Measurements from ENCODE around the gene MDH1B. TPM values are rescaled to one million over a fixed set of nuclear protein-coding genes. Genes with fewer than 3 reads are reported as not detected.

The MDH1B gene
- total RNA-seq, 2 experiments from 2014 or later, result 0.08 to 0.15 TPM

DNA sequence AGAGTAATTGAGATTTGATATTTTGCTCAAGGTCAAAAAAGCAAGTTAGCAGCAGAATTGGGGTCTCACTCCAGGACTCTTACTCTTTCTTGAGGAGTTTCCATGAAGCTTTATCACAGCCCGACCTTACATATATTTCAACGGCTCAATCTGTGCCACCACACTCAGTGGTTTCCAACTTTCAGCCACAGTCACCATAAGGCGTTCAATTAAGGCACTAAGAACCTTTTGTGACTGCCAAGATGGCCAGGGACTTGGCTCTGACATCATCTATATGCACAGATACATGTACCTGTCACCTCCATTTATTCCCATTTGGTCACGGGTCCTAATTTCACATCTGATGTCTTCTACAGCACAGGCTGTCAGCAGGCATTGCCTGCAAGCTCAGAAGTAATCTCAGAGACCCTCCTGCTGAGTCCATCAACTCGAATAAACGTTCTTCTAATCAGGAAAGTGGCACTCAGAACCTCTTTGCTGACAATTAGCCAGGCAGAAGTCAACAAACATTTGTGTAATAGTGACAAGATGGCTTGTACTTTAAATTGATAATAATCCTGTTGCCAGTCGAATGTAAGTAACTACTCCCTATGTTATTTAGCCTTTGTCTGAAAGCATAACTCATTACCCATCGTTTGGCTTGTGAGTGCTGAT is 63.0 kb downstream of the MDH1B start:
- Mint-ChIP-seq H3K27me3 (peaks cover 28% of the 10 kb centered on the region), H3K4me1 (no peaks in the 10 kb centered on the region), H3K4me3 (no peak overlapping the region), H3K27ac (no peak overlapping the region), H3K9me3 (no peaks in the 10 kb centered on the region), H3K36me3 (ENCODE audit: low read depth) (no peaks in the 10 kb centered on the region)
- ChIA-PET CTCF (no interaction called here), POLR2A (no interaction called here)
- no peak for DNase-seq

DNA sequence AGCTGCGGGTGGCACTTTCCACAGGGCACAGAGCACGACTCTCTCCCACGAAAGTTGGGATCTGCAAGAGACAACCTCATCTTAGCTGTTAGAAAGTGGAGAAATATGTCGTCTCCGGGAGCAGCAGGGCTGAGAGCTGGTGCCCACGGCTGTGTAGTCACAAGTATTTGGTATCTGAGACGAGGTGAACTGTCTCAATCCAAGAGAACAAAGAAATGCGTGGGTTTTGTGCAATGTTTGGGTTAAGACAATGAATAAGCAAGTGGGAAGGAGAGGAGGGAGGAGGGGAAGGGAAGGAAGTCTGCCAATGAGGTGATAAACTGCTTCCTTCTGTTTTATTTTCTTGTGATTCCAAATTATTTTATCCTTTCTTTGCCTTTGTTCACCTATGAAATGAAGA is 65.0 kb downstream of the MDH1B start:
- Mint-ChIP-seq H3K9me3 (no peaks in the 10 kb centered on the region), H3K4me1 (no peaks in the 10 kb centered on the region), H3K36me3 (ENCODE audit: low read depth) (no peaks in the 10 kb centered on the region), H3K27me3 (peaks cover 30% of the 10 kb centered on the region), H3K27ac (no peak overlapping the region), H3K4me3 (no peak overlapping the region)
- CTCF ChIA-PET, result no interaction called here
- POLR2A ChIA-PET, result no interaction called here
- DNase-seq, result no peak

DNA sequence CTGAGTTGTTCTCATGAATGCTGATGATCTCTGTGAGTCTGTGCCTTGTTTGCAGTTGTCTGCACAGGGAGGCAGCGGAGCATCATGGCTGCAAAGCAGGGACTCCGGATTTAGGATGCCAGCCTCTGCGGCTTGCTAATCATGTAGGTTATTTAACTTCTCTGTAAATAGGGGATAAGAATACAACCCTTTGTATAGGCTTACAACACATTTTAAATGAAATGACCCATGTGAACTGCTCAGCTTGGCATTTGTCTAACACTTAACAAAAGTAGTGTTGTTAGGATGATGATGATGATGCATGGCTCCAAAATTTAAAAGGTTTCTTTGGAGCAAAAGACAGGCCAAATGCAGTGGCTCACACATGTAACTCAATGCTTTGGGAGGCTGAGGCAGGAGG is 66.3 kb downstream of the MDH1B start:
- Mint-ChIP-seq H3K4me3 (no peak overlapping the region), H3K4me1 (no peaks in the 10 kb centered on the region), H3K27ac (no peak overlapping the region), H3K36me3 (ENCODE audit: low read depth) (no peaks in the 10 kb centered on the region), H3K9me3 (no peaks in the 10 kb centered on the region), H3K27me3 (peaks cover 26% of the 10 kb centered on the region)
- DNase-seq, result no peak
- ChIA-PET CTCF (no interaction called here), POLR2A (no interaction called here)

DNA sequence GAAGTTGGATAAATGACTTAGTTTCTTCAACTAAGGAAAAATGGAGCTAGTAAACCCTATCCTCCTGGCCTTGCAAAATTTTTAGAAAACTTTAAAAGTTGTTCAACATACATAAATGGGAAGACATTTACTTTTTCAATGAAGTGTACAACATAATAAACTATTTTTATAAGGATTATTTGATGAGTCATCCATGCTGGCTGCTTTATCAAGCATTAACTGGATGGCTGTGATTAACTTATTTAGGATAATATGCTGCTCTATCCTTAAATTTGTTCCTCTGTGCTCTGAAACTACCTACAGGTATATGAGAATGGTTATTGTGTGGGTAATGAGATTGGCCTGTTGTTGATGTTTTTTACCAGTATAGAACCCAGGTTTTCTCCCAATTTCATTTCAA is 68.2 kb downstream of the MDH1B start:
- CTCF ChIA-PET, result interaction anchor here (1.5 to 3.9 kb wide), 3 partner anchors 11 to 1344 kb away, joined by 3 to 27 read pairs (median 4); no protein-coding TSS in a partner anchor
- DNase-seq, result no peak
- no peak overlapping the region for H3K4me3 Mint-ChIP-seq

DNA sequence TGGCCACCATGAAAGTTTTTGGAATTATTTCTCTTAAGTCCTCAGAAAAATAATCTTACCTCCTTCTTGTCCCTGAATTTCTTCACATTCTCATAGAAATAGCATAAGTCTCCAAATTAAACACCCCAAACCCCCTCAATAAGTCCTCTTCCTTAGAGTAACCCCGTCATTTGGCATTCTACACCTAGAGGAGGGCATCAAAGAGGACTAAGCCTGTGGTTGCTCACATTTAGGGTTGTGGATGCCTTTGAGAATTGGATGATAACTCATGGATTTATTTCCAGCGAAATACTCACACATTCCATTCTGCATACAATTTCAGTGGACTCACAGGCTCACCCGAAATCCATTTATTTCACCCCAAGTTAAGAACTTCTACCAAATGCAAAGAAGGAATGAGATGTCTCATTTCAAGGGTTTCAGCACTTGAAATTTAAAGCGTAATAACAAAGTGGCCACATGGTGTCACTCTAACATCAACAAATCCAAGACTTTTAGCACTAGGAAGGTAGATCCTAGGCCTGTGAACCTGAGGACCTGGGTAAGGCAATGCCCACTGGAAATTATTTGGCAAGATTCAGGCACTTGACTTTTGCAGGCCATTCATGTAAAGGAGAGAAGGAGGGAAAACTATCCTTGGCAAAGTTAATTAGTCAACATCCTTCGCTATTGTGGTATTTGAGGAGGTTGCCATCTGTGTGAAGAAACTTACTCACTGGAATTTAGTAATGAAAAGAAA is 71.6 kb downstream of the MDH1B start:
- H3K27ac Mint-ChIP-seq, result no peak overlapping the region
- no peaks in the 10 kb centered on the region for H3K4me1 Mint-ChIP-seq
- H3K9me3 Mint-ChIP-seq, result no peaks in the 10 kb centered on the region
- no peak overlapping the region for H3K4me3 Mint-ChIP-seq
- no peaks in the 10 kb centered on the region for H3K36me3 Mint-ChIP-seq (ENCODE audit: low read depth)
- CTCF ChIA-PET, result interaction anchor here (1.1 to 1.2 kb wide), 2 partner anchors 16 to 99 kb away, joined by 3 read pairs; no protein-coding TSS in a partner anchor
- POLR2A ChIA-PET, result no interaction called here
- peaks cover 7% of the 10 kb centered on the region for H3K27me3 Mint-ChIP-seq
- no peak for DNase-seq

More for the DNA sequence above, 68.2 kb downstream of the MDH1B start:
- POLR2A ChIA-PET, result no interaction called here
- H3K9me3 Mint-ChIP-seq, result no peaks in the 10 kb centered on the region
- no peak overlapping the region for H3K27ac Mint-ChIP-seq
- no peaks in the 10 kb centered on the region for H3K4me1 Mint-ChIP-seq
- no peaks in the 10 kb centered on the region for H3K36me3 Mint-ChIP-seq (ENCODE audit: low read depth)
- H3K27me3 Mint-ChIP-seq, result peaks cover 16% of the 10 kb centered on the region

DNA sequence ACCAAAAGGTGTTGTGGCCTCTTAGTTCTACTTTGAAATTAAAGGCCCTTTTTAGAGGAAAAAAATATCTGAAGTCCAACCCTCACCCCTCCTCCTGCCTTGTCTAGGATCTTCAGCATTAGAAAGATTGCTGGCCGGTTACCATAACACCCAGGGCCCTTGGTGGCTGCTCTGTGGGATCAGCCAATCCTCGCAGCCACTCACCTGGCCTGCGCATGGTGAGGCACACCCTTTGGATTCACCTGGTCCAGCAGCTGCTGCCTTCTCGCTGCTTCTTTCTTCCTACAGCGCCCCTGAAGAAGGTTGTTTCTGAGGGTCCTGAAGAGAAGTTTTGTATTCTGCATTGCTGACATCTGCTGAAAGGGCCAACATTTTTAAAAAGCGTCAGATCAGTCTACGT is 72.2 kb downstream of the MDH1B start:
- ChIA-PET POLR2A (no interaction called here), CTCF (no interaction called here)
- DNase-seq, result no peak
- no peaks in the 10 kb centered on the region for H3K4me1 Mint-ChIP-seq
- H3K9me3 Mint-ChIP-seq, result no peaks in the 10 kb centered on the region
- H3K27me3 Mint-ChIP-seq, result peaks cover 7% of the 10 kb centered on the region
- no peak overlapping the region for H3K27ac Mint-ChIP-seq
- no peaks in the 10 kb centered on the region for H3K36me3 Mint-ChIP-seq (ENCODE audit: low read depth)
- H3K4me3 Mint-ChIP-seq, result no peak overlapping the region

DNA sequence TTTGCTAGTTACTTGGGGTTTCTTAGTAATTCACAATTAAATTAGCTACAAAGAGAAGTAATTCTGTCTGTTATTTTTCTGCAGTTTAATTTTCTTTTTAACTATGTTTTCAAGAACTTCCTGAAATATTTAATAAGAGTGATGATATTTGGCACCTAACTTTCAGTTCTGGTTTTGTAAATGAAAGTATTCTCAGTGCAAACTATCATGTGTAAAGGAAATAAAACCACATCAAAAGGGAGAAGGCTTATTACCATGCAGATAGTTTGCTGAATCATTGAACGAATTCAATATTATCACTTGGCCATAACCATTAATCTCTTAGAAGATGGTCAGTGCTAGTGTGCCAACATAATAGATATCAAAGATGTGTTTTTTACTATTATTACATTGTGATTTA is 76.1 kb downstream of the MDH1B start:
- CTCF ChIA-PET, result no interaction called here
- POLR2A ChIA-PET, result no interaction called here
- Mint-ChIP-seq H3K36me3 (ENCODE audit: low read depth) (no peaks in the 10 kb centered on the region), H3K27ac (no peak overlapping the region), H3K27me3 (peaks cover 4% of the 10 kb centered on the region), H3K4me3 (no peak overlapping the region), H3K4me1 (no peaks in the 10 kb centered on the region), H3K9me3 (no peaks in the 10 kb centered on the region)
- DNase-seq, result no peak

DNA sequence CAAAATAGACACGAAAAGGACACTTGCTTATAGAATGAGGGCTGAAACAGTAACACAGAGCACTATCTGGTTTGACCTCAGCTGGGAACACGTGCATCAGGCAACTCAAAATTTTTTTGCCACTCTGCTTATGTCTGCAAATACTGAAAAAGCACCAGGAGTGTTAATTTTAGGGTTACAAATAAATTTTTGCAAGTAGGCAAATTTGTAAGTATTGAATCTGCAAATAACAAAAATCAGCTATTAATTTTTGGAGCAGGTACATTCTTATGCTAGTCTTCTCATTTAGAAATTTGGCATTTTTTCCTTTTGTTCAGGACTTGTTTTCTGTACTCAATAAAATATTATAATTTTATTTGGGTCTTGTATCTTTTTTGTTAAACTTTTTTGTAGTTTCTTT is 76.7 kb downstream of the MDH1B start:
- Mint-ChIP-seq H3K27ac (no peak overlapping the region), H3K4me3 (no peak overlapping the region), H3K4me1 (no peaks in the 10 kb centered on the region), H3K27me3 (peaks cover 6% of the 10 kb centered on the region), H3K36me3 (ENCODE audit: low read depth) (no peaks in the 10 kb centered on the region), H3K9me3 (no peaks in the 10 kb centered on the region)
- ChIA-PET CTCF (no interaction called here), POLR2A (no interaction called here)
- no peak for DNase-seq

Other genes starting within 250 kb of the MDH1B start
- gene FAM237A, start 122.8 kb downstream of the MDH1B start, total RNA-seq, result not detected
- not detected for gene DYTN, start 46.9 kb downstream of the MDH1B start, total RNA-seq
- 10 to 100 TPM; 15.4 to 15.7 TPM for gene FASTKD2, start 278 bp upstream of the MDH1B start, total RNA-seq
- not detected for gene CPO, start 174.2 kb upstream of the MDH1B start, total RNA-seq

Measured in activated CD4-positive, alpha-beta memory T cell treated with anti-CD3 and anti-CD28 coated beads, Interleukin-2, amount 10 ng/mL, durations not matched to agents 7 days and 5 days (primary cell).